Suprapubic skin (tissue), 4 donors: Measurements from ENCODE around the gene HPSE2.

Experiments
- EP300 ChIP-seq: sonication (generic); formaldehyde crosslinking; IDR thresholded peaks from one replicate; pipeline ENCODE4 v1.6.1; 2017; ENCODE audit warnings: antibody characterized with exemption
- POLR2A ChIP-seq, 2 donors: fragments of 450-650 bp; IDR thresholded peaks; one replicate each; pipeline ENCODE4 v1.6.1; 2017; ENCODE audit warnings: antibody characterized with exemption in 2 of 2, mild to moderate bottlenecking in 2 of 2, moderate library complexity in 2 of 2
- POLR2AphosphoS5 ChIP-seq, 3 donors: sonication (generic); formaldehyde crosslinking; IDR thresholded peaks; one replicate each; pipeline ENCODE4 v1.6.1; 2017; ENCODE audit warnings: antibody characterized with exemption in 3 of 3
- TF ChIP-seq, protein P1 (sequence below), 2 donors: fragments of 200-600 bp in 1 of 2; fragments of 450-650 bp in 1 of 2; sonication (generic) in 1 of 2; IDR thresholded peaks; one replicate each; pipeline ENCODE4 v1.5.1; 2016 to 2019; ENCODE audit warnings: antibody characterized with exemption in 2 of 2, mild to moderate bottlenecking in 1 of 2, moderate library complexity in 1 of 2

DNA sequence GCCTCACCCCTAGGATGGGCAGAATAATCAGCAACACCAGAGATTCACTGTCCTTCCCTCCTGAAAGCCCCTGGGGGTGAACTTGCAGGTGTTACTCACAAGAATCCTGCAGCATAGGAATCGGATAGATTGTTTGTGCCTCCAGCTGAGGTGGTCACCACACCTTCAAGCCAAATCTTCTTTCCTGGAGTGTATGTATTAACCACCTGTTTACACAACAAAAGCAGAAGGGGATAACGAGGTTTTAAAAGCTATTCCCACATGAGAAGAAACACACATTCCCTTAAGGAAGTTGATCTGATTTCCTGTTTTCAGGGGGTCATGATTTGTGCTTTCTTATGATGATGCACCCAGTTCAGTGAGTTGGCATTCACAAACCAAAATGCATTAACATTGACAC is 615.1 kb downstream of the HPSE2 start:
- TF ChIP-seq POLR2A (IDR thresholded peaks at IDR 0.05) (no peak), POLR2AphosphoS5 (IDR thresholded peaks at IDR 0.05) (no peak), EP300 (no peak)
- TF ChIP-seq, protein P1, sequence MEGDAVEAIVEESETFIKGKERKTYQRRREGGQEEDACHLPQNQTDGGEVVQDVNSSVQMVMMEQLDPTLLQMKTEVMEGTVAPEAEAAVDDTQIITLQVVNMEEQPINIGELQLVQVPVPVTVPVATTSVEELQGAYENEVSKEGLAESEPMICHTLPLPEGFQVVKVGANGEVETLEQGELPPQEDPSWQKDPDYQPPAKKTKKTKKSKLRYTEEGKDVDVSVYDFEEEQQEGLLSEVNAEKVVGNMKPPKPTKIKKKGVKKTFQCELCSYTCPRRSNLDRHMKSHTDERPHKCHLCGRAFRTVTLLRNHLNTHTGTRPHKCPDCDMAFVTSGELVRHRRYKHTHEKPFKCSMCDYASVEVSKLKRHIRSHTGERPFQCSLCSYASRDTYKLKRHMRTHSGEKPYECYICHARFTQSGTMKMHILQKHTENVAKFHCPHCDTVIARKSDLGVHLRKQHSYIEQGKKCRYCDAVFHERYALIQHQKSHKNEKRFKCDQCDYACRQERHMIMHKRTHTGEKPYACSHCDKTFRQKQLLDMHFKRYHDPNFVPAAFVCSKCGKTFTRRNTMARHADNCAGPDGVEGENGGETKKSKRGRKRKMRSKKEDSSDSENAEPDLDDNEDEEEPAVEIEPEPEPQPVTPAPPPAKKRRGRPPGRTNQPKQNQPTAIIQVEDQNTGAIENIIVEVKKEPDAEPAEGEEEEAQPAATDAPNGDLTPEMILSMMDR (IDR thresholded peaks at IDR 0.05) = no peak
